IMR-90 (cell line): ENCODE data around the gene SLC25A21. TPM values are rescaled to one million over a fixed set of nuclear protein-coding genes. Genes with fewer than 3 reads are reported as not detected.
"Not testable (repeated sequence)": the region's sequence is repeated elsewhere in the genome, so short reads cannot be mapped to it uniquely, and the experiment has no call there.

Experiments
- ATAC-seq: fragments of 200-7000 bp; cut with Tn5 transposase; 2 replicates; pipeline ENCODE4 v1.9.1; 2020; ENCODE audit warnings: low read depth, mild to moderate bottlenecking, moderate library complexity
- BruUV-seq: library from RNA; stranded (reverse); fragments of 400-500 nt; replicated peaks from 2 replicates; lab custom pipeline; 2021; lab: Mats Ljungman, UMichigan
- CTCF ChIA-PET: fragments of 300-600 bp; formaldehyde crosslinking; extraction: SDS; loops from one replicate; lab custom pipeline; 2021; ENCODE audit warnings: antibody characterized with exemption; lab: Yijun Ruan, JAX
- POLR2A ChIA-PET: fragments of 300-600 bp; sonication (Branson Sonifier 250); formaldehyde crosslinking; loops from one replicate; lab custom pipeline; 2022; ENCODE audit warnings: antibody characterized with exemption; ENCODE audit not compliant: unreplicated experiment; lab: Charles Lee
- DNase-seq: peaks from one replicate; pipeline ENCODE4 v3.0.0; 2013
- H2AFZ ChIP-seq: replicated peaks from 2 replicates; pipeline ENCODE3; 2013; ENCODE audit warnings: low read length, mild to moderate bottlenecking; ENCODE audit not compliant: poor library complexity
- H2AK5ac ChIP-seq: 2 replicates; pipeline ENCODE4 v1.6.1; 2013; ENCODE audit warnings: low read depth, low read length, inconsistent platforms
- H2AK9ac ChIP-seq: replicated peaks from 2 replicates; pipeline ENCODE3; 2013; ENCODE audit warnings: mild to moderate bottlenecking, low read depth, low read length, moderate library complexity; ENCODE audit not compliant: poor library complexity
- H2BK120ac ChIP-seq: 2 replicates; pipeline ENCODE4 v1.6.1; 2013; ENCODE audit warnings: low read depth, low read length, inconsistent platforms
- H2BK15ac ChIP-seq: 3 replicates; pipeline ENCODE4 v1.6.1; 2013; ENCODE audit warnings: low read depth, low read length, inconsistent platforms
- H2BK20ac ChIP-seq: 2 replicates; pipeline ENCODE4 v1.6.1; 2013; ENCODE audit warnings: low read depth, mild to moderate bottlenecking, inconsistent platforms, low read length, moderate library complexity
- H2BK5ac ChIP-seq: 2 replicates; pipeline ENCODE4 v1.6.1; 2013; ENCODE audit warnings: mild to moderate bottlenecking, low read depth, low read length, inconsistent platforms; ENCODE audit not compliant: poor library complexity, severe bottlenecking
- H3K14ac ChIP-seq: replicated peaks from 2 replicates; pipeline ENCODE4 v1.6.1; 2013; ENCODE audit warnings: low read depth, low read length, inconsistent platforms
- H3K18ac ChIP-seq: 2 replicates; pipeline ENCODE4 v1.6.1; 2013; ENCODE audit warnings: low read depth, low read length, control low read depth
- H3K23ac ChIP-seq: 2 replicates; pipeline ENCODE4 v1.6.1; 2013; ENCODE audit warnings: low read depth, low read length, inconsistent platforms
- H3K27ac ChIP-seq: 2 replicates; pipeline ENCODE4 v1.5.1; 2013; ENCODE audit warnings: mild to moderate bottlenecking, control low read depth, low read length; ENCODE audit not compliant: insufficient read depth
- H3K27me3 ChIP-seq: 2 replicates; pipeline ENCODE4 v1.6.1; 2013; ENCODE audit warnings: low read length; ENCODE audit not compliant: control insufficient read depth, insufficient read depth
- H3K36me3 ChIP-seq: 2 replicates; pipeline ENCODE4 v1.6.1; 2013; ENCODE audit warnings: low read length, mixed read lengths; ENCODE audit not compliant: control insufficient read depth, insufficient read depth
- H3K4ac ChIP-seq: 2 replicates; pipeline ENCODE4 v1.6.1; 2013; ENCODE audit warnings: low read depth, low read length, inconsistent platforms
- H3K4me1 ChIP-seq: 2 replicates; pipeline ENCODE4 v1.6.1; 2013; ENCODE audit warnings: low read length, mixed read lengths; ENCODE audit not compliant: control insufficient read depth, insufficient read depth
- H3K4me2 ChIP-seq: 2 replicates; pipeline ENCODE4 v1.6.1; 2013; ENCODE audit warnings: low read depth, mild to moderate bottlenecking, control low read depth, low read length, moderate library complexity
- H3K4me3 ChIP-seq: 2 replicates; pipeline ENCODE4 v1.5.1; 2013; ENCODE audit warnings: low read depth, mild to moderate bottlenecking, control low read depth, low read length, moderate library complexity; ENCODE audit not compliant: insufficient read depth
- H3K56ac ChIP-seq: 2 replicates; pipeline ENCODE4 v1.6.1; 2013; ENCODE audit warnings: low read length, inconsistent platforms; ENCODE audit not compliant: insufficient read depth; ENCODE audit errors: extremely low read depth
- H3K79me1 ChIP-seq, 2 experiments: 2 replicates each; pipeline ENCODE4 v1.6.1; 2013; ENCODE audit warnings: low read length in 2 of 2, inconsistent platforms in 1 of 2, low read depth in 1 of 2
- H3K9ac ChIP-seq: 2 replicates; pipeline ENCODE4 v1.6.1; 2013; ENCODE audit warnings: low read depth, low read length, control low read depth
- H3K9me1 ChIP-seq: 2 replicates; pipeline ENCODE4 v1.6.1; 2013; ENCODE audit warnings: low read length, inconsistent platforms; ENCODE audit not compliant: insufficient read depth
- H3K9me3 ChIP-seq: 2 replicates; pipeline ENCODE4 v1.6.1; 2013; ENCODE audit warnings: low read length; ENCODE audit not compliant: control insufficient read depth, insufficient read depth
- H4K20me1 ChIP-seq: 2 replicates; pipeline ENCODE4 v1.6.1; 2013; ENCODE audit warnings: low read length, inconsistent platforms; ENCODE audit not compliant: insufficient read depth
- H4K5ac ChIP-seq: 2 replicates; pipeline ENCODE4 v1.6.1; 2013; ENCODE audit warnings: mild to moderate bottlenecking, low read depth, low read length, control low read depth
- H4K8ac ChIP-seq, 2 experiments: 2 replicates each; pipeline ENCODE4 v1.6.1; 2013; ENCODE audit warnings: low read depth in 2 of 2, low read length in 2 of 2, control low read depth in 1 of 2, inconsistent platforms in 1 of 2
- H4K91ac ChIP-seq: 2 replicates; pipeline ENCODE4 v1.6.1; 2013; ENCODE audit warnings: low read depth, low read length, inconsistent platforms; ENCODE audit not compliant: insufficient read depth
- WGBS, 2 experiments: methylation state at CpG; one replicate each; pipeline versions ENCODE4 v1.1.5 to v1.1.7; 2013; ENCODE audit warnings: missing lambda C conversion rate in 2 of 2; ENCODE audit not compliant: insufficient read length in 1 of 2; ENCODE audit errors: extremely low coverage in 2 of 2; 5-methylcytosine and 5-hydroxymethylcytosine counted together
- dilution Hi-C: fragments of 300-500 bp; cut with HindIII; formaldehyde crosslinking; loops from one replicate; pipeline ENCODE4 v1.14.3; 2018; ENCODE audit warnings: low sequenced_read_pairs; ENCODE audit not compliant: unreplicated experiment
- in situ Hi-C: fragments of 300-500 bp; cut with MboI; formaldehyde crosslinking; loops from 3 replicates; pipeline ENCODE4 v1.14.3; 2019; ENCODE audit warnings: low sequenced_read_pairs, inconsistent platforms, mixed read lengths
- intact Hi-C: fragments of 100-400 bp; cut with micrococcal nuclease; formaldehyde crosslinking; loops from 2 replicates; pipeline ENCODE4 v1.10.0; 2022
- polyA plus RNA-seq, 3 experiments: library from polyadenylated mRNA; depleted of rRNA; stranded (reverse); fragments of >200 nt; gene quantifications; 2 replicates each; pipeline ENCODE4 v1.2.3, GENCODE V29; 2012; ENCODE audit warnings: low replicate concordance in 1 of 3
- total RNA-seq: library from RNA; depleted of rRNA; stranded (reverse); fragments of >200 nt; gene quantifications from 2 replicates; pipeline ENCODE4 v1.2.3, GENCODE V29; 2012

The SLC25A21 gene
- total and polyA plus RNA-seq, 2 of the 4 experiments (the other 2 are of a cell fraction), result 0.62 to 0.90 TPM

- H4K91ac ChIP-seq, intact Hi-C loops, H4K5ac ChIP-seq, H3K4me2 ChIP-seq, H2BK20ac ChIP-seq, H2BK15ac ChIP-seq, H3K14ac ChIP-seq, ATAC-seq, H2BK5ac ChIP-seq, H2AFZ ChIP-seq, H3K36me3 ChIP-seq, H3K27ac ChIP-seq, H3K9ac ChIP-seq, H4K20me1 ChIP-seq, H3K23ac ChIP-seq, dilution Hi-C loops, H3K27me3 ChIP-seq, H3K4me1 ChIP-seq, H3K9me1 ChIP-seq, H3K9me3 ChIP-seq, POLR2A ChIA-PET, H3K56ac ChIP-seq, H3K18ac ChIP-seq, BruUV-seq, H3K4ac ChIP-seq, CTCF ChIA-PET, H2AK9ac ChIP-seq, H2BK120ac ChIP-seq, H4K8ac ChIP-seq, H3K79me1 ChIP-seq, H2AK5ac ChIP-seq, DNase-seq, H3K4me3 ChIP-seq, in situ Hi-C loops: not testable (repeated sequence)
- no CpG with 5 or more reads among the region's 2 CpGs for WGBS, 2 experiments
Observed at GRCh38 chr14:37162307-37162706, 10.1 kb downstream of the SLC25A21 start.
